Cortex of kidney (tissue), 1 donor: ENCODE measurements around the gene ACOT6.
"Not testable (repeated sequence)": the region's sequence is repeated elsewhere in the genome, so short reads cannot be mapped to it uniquely, and the experiment has no call there.

Experiments used
- DNase-seq: peaks from one replicate; lab custom pipeline; 2025; lab: John Stamatoyannopoulos, UW

ACOT6 gene

GRCh38 chr14:73651005-73651404 lies 38.7 kb downstream of the ACOT6 start:
- DNase-seq = no peak

- DNase-seq = no peak
Measured at GRCh38 chr14:73655851-73656250, 43.5 kb downstream of the ACOT6 start.

GRCh38 chr14:73659202-73659601 lies 46.9 kb downstream of the ACOT6 start:
- not testable (repeated sequence) for DNase-seq

- no peak for DNase-seq
Measured at GRCh38 chr14:73660511-73660910, 48.2 kb downstream of the ACOT6 start.

GRCh38 chr14:73661872-73662271 lies 49.6 kb downstream of the ACOT6 start:
- no peak for DNase-seq

GRCh38 chr14:73662487-73662943 lies 50.2 kb downstream of the ACOT6 start:
- no peak for DNase-seq

- no peak for DNase-seq
Measured at GRCh38 chr14:73663548-73664212, 51.4 kb downstream of the ACOT6 start.

GRCh38 chr14:73665130-73665529 lies 52.8 kb downstream of the ACOT6 start:
- DNase-seq = no peak

- DNase-seq = no peak
Measured at GRCh38 chr14:73666583-73666982, 54.3 kb downstream of the ACOT6 start.

- no peak for DNase-seq
Measured at GRCh38 chr14:73667854-73668253, 55.5 kb downstream of the ACOT6 start.
